Measurements from ENCODE around the gene NCKAP5. TPM values are rescaled to one million over a fixed set of nuclear protein-coding genes. Genes with fewer than 3 reads are reported as not detected.

Gene NCKAP5
- total and polyA plus RNA-seq, 9 of the 15 experiments (the other 6 are each of a cell fraction or from before 2014, with no cell fraction given) = not detected

DNA sequence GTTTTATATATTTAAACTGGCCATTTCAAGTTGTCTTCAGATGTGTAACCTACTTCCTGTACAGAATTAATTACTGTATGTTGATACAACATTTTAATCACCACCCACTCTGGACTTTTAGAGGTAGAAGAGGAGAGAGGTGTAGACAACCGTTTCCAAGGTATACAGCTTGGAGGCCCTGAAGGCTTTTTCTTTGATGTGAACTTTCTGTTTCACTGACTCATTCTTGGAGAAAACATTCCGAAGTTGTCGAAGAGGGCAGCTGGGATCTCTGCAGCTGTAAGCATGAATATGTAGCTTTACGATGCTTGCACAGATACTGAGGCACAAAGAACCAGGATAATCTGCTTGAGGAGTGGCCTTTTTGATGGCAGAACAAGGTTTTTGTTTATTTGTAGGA, 137.0 kb downstream of the NCKAP5 start:
- no peaks in the 10 kb centered on the region for H3K9me1 ChIP-seq (ENCODE audit: control insufficient read depth, insufficient read depth, low read length)
- no peak for ATAC-seq
- H3K9ac ChIP-seq (ENCODE audit: insufficient read depth in 1 of 2, low read depth in 2 of 2, low read length in 2 of 2) = no peak overlapping the region
- DNase-seq (ENCODE audit: extremely low read depth in 1 of 4, low spot score in 3 of 4) = no peak
- H3K4me2 ChIP-seq (ENCODE audit: insufficient read depth, low read length) = no peak overlapping the region
- no peaks in the 10 kb centered on the region for H3K79me2 ChIP-seq (ENCODE audit: control insufficient read depth, insufficient read depth, low read length)
- no peaks in the 10 kb centered on the region for H3K27me3 ChIP-seq (ENCODE audit: control insufficient read depth in 2 of 2, insufficient read depth in 2 of 2, low read length in 2 of 2)
- ChIA-PET CTCF (ENCODE audit: low intra/inter-chr PET ratio) (no interaction called here), POLR2A (no interaction called here)
- WGBS (ENCODE audit: insufficient coverage, low coverage, missing lambda C conversion rate) = 2% methylated on average over 4 of the region's 4 CpGs
- H2AFZ ChIP-seq (ENCODE audit: low read depth, low read length) = no peak overlapping the region
- TF ChIP-seq, protein P1, sequence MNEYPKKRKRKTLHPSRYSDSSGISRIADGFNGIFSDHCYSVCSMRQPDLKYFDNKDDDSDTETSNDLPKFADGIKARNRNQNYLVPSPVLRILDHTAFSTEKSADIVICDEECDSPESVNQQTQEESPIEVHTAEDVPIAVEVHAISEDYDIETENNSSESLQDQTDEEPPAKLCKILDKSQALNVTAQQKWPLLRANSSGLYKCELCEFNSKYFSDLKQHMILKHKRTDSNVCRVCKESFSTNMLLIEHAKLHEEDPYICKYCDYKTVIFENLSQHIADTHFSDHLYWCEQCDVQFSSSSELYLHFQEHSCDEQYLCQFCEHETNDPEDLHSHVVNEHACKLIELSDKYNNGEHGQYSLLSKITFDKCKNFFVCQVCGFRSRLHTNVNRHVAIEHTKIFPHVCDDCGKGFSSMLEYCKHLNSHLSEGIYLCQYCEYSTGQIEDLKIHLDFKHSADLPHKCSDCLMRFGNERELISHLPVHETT (CRISPR knock-in tag; conservative IDR thresholded peaks at IDR 0.05 in 1 of 2, IDR thresholded peaks at IDR 0.05 in 1 of 2) = no peak
- TF ChIP-seq ZNF143 (CRISPR knock-in tag; IDR thresholded peaks at IDR 0.05) = no peak
- no peak for TF ChIP-seq HLTF (IDR thresholded peaks at IDR 0.05)
- TF ChIP-seq, protein P2, sequence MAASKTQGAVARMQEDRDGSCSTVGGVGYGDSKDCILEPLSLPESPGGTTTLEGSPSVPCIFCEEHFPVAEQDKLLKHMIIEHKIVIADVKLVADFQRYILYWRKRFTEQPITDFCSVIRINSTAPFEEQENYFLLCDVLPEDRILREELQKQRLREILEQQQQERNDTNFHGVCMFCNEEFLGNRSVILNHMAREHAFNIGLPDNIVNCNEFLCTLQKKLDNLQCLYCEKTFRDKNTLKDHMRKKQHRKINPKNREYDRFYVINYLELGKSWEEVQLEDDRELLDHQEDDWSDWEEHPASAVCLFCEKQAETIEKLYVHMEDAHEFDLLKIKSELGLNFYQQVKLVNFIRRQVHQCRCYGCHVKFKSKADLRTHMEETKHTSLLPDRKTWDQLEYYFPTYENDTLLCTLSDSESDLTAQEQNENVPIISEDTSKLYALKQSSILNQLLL (CRISPR knock-in tag; IDR thresholded peaks at IDR 0.05; ENCODE audit: borderline replicate concordance) = no peak
- TF ChIP-seq, protein P3, sequence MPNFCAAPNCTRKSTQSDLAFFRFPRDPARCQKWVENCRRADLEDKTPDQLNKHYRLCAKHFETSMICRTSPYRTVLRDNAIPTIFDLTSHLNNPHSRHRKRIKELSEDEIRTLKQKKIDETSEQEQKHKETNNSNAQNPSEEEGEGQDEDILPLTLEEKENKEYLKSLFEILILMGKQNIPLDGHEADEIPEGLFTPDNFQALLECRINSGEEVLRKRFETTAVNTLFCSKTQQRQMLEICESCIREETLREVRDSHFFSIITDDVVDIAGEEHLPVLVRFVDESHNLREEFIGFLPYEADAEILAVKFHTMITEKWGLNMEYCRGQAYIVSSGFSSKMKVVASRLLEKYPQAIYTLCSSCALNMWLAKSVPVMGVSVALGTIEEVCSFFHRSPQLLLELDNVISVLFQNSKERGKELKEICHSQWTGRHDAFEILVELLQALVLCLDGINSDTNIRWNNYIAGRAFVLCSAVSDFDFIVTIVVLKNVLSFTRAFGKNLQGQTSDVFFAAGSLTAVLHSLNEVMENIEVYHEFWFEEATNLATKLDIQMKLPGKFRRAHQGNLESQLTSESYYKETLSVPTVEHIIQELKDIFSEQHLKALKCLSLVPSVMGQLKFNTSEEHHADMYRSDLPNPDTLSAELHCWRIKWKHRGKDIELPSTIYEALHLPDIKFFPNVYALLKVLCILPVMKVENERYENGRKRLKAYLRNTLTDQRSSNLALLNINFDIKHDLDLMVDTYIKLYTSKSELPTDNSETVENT (CRISPR knock-in tag; IDR thresholded peaks at IDR 0.05) = no peak
- no peak for TF ChIP-seq PML (IDR thresholded peaks at IDR 0.05; ENCODE audit: low read length)
- TF ChIP-seq ZNF3 (CRISPR knock-in tag; IDR thresholded peaks at IDR 0.05) = no peak
- TF ChIP-seq GTF2A2 (tag; IDR thresholded peaks at IDR 0.05) = no peak
- no peak for TF ChIP-seq ARID2 (IDR thresholded peaks at IDR 0.05)
- TF ChIP-seq STAT5A (IDR thresholded peaks at IDR 0.05; ENCODE audit: borderline replicate concordance, low read length) = no peak
- H3K4me1 ChIP-seq (replicated peaks in 1 of 2; ENCODE audit: control insufficient read depth in 2 of 2, insufficient read depth in 2 of 2, low read length in 2 of 2) = no peaks in the 10 kb centered on the region
- H3K4me3 ChIP-seq = no peak overlapping the region
- in situ Hi-C loops (cut with MboI) = no loop called here
- intact Hi-C loops (cut with micrococcal nuclease) = no loop called here
- no peaks in the 10 kb centered on the region for H3K9me3 ChIP-seq (replicated peaks; ENCODE audit: control insufficient read depth, insufficient read depth, low read depth, low read length)
- no TSS peak for BruUV-seq (replicated peaks)
- no peaks in the 10 kb centered on the region for H4K20me1 ChIP-seq (replicated peaks; ENCODE audit: control insufficient read depth, insufficient read depth, low read length)
- H3K36me3 ChIP-seq (ENCODE audit: control insufficient read depth, insufficient read depth, low read length) = no peaks in the 10 kb centered on the region
- no peak for FAIRE-seq
- no peak overlapping the region for H3K27ac ChIP-seq (ENCODE audit: extremely low read depth, low read depth, low read length)

Data from K562 (cell line).